PC-9 (cell line): ENCODE results near the gene LRRC8A.

Source experiments
- EZH2 ChIP-seq: fragments of 200-600 bp; sonication (generic); IDR thresholded peaks from 2 replicates; pipeline ENCODE4 v1.8.0; 2017; ENCODE audit warnings: antibody characterized with exemption, low read depth
- TF ChIP-seq, protein P1 (sequence below): fragments of 200-600 bp; sonication (generic); conservative IDR thresholded peaks from 2 replicates; pipeline ENCODE4 v1.6.1; 2017; ENCODE audit warnings: mixed run types, antibody characterized with exemption, mild to moderate bottlenecking, moderate library complexity

DNA sequence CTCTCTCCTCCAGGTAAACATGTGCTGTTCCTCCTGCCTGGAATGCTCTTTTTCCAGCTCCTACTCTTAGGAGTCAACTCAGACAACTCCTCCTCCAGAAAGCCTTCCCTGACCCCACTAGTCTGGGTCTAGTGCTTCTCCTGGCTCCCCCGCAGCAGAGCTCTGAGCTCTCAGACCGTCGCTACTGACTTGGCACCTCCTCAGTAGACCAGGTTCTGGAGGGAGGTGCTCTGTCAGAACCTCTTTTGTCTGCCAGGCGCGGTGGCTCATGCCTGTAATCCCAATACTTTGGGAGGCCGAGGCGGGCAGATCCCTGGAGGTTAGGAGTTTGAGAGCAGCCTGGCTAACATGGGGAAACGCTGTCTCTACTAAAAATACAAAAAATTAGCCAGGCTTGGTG is 3.4 kb downstream of the LRRC8A start:
- TF ChIP-seq, protein P1, sequence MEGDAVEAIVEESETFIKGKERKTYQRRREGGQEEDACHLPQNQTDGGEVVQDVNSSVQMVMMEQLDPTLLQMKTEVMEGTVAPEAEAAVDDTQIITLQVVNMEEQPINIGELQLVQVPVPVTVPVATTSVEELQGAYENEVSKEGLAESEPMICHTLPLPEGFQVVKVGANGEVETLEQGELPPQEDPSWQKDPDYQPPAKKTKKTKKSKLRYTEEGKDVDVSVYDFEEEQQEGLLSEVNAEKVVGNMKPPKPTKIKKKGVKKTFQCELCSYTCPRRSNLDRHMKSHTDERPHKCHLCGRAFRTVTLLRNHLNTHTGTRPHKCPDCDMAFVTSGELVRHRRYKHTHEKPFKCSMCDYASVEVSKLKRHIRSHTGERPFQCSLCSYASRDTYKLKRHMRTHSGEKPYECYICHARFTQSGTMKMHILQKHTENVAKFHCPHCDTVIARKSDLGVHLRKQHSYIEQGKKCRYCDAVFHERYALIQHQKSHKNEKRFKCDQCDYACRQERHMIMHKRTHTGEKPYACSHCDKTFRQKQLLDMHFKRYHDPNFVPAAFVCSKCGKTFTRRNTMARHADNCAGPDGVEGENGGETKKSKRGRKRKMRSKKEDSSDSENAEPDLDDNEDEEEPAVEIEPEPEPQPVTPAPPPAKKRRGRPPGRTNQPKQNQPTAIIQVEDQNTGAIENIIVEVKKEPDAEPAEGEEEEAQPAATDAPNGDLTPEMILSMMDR = no peak
- no peak for TF ChIP-seq EZH2
